HFF-Myc (cell line): ENCODE data around the gene NKX6-2.

Experiments
- DNase-seq: peaks from one replicate; pipeline ENCODE4 v3.0.0-alpha.2; 2011; ENCODE audit warnings: low read depth; ENCODE audit errors: extremely low read depth
- H3K4me3 ChIP-seq: replicated peaks from 2 replicates; pipeline ENCODE4 v1.5.1; 2011; ENCODE audit warnings: low read depth, mild to moderate bottlenecking, control low read depth, low read length
- CTCF ChIP-seq: IDR thresholded peaks from 2 replicates; pipeline ENCODE4 v1.5.1; 2012; ENCODE audit warnings: mild to moderate bottlenecking, low read depth, low read length, control low read depth; ENCODE audit errors: missing control alignments

Gene NKX6-2

GRCh38 chr10:132785723-132786475, at the start of gene NKX6-2:
TSS of gene NKX6-2 (minus strand) at chr10:132786147. CDS start at chr10:132785948, 199 bp downstream.
- TF ChIP-seq CTCF = no peak

GRCh38 chr10:132834891-132835847, 49.2 kb upstream of the NKX6-2 start:
- no peak for TF ChIP-seq CTCF
- DNase-seq = no peak

More at GRCh38 chr10:132785723-132786475, at the start of gene NKX6-2:
- no peak within 1 kb of the TSS for H3K4me3 ChIP-seq
- DNase-seq = no peak

GRCh38 chr10:132834311-132834761, 48.4 kb upstream of the NKX6-2 start:
- no peak for DNase-seq
- no peak overlapping the region for H3K4me3 ChIP-seq
- no peak for TF ChIP-seq CTCF

More at GRCh38 chr10:132834891-132835847, 49.2 kb upstream of the NKX6-2 start:
- H3K4me3 ChIP-seq = no peak overlapping the region

GRCh38 chr10:132833421-132834111, 47.6 kb upstream of the NKX6-2 start:
- TF ChIP-seq CTCF = no peak
- no peak for DNase-seq
- no peak overlapping the region for H3K4me3 ChIP-seq

GRCh38 chr10:132832186-132832969, 46.4 kb upstream of the NKX6-2 start:
- no peak overlapping the region for H3K4me3 ChIP-seq
- TF ChIP-seq CTCF = no peak
- no peak for DNase-seq

GRCh38 chr10:132829403-132829802, 43.5 kb upstream of the NKX6-2 start:
- no peak overlapping the region for H3K4me3 ChIP-seq
- DNase-seq = no peak
- no peak for TF ChIP-seq CTCF
